Heart right ventricle (tissue), 16 donors: ENCODE data around the gene SLC4A2. TPM values are rescaled to one million over a fixed set of nuclear protein-coding genes. Genes with fewer than 3 reads are reported as not detected.

ENCODE experiments used
- ATAC-seq, 8 donors: fragments of 200-7000 bp; cut with Tn5 transposase; one replicate each; pipeline ENCODE4 v1.9.1; 2020; ENCODE audit warnings: mild to moderate bottlenecking in 8 of 8, moderate library complexity in 8 of 8, moderate number of reproducible peaks in 1 of 8
- DNase-seq, 2 donors: peaks; one replicate each; pipeline ENCODE4 v3.0.0-alpha.2; 2020
- H3K27ac ChIP-seq, 10 donors: fragments of 200-600 bp; sonication (generic) in 2 of 10; one replicate each; pipeline versions ENCODE4 v1.5.0 to v1.8.0; 2020 to 2022; ENCODE audit warnings: mild to moderate bottlenecking in 3 of 10
- H3K27me3 ChIP-seq, 7 donors: fragments of 200-600 bp; one replicate each; pipeline ENCODE4 v1.8.0; 2021 to 2022; ENCODE audit warnings: mild to moderate bottlenecking in 2 of 7
- H3K36me3 ChIP-seq, 9 donors: fragments of 200-600 bp; sonication (generic) in 1 of 9; one replicate each; pipeline versions ENCODE4 v1.5.0 to v1.8.0; 2020 to 2022; ENCODE audit warnings: mild to moderate bottlenecking in 2 of 9
- H3K4me1 ChIP-seq, 9 donors: fragments of 200-600 bp; sonication (generic) in 1 of 9; one replicate each; pipeline versions ENCODE4 v1.5.0 to v1.8.0; 2020 to 2022; ENCODE audit warnings: mild to moderate bottlenecking in 4 of 9
- H3K4me3 ChIP-seq, 10 donors: fragments of 200-600 bp; sonication (generic) in 2 of 10; one replicate each; pipeline versions ENCODE4 v1.5.0 to v1.8.0; 2020 to 2022; ENCODE audit warnings: mild to moderate bottlenecking in 7 of 10, moderate library complexity in 2 of 10
- H3K9me3 ChIP-seq, 11 donors: fragments of 200-600 bp in 10 of 11; sonication (generic) in 2 of 11; one replicate each; pipeline versions ENCODE4 v1.5.0 to v1.8.0; 2013 to 2022; ENCODE audit warnings: mild to moderate bottlenecking in 2 of 11, control low read depth in 1 of 11, moderate library complexity in 1 of 11
- WGBS, 2 donors: extraction: QIAGEN DNeasy Blood & Tissue Kit; methylation state at CpG; one replicate each; pipeline ENCODE4 v1.1.7; 2013; ENCODE audit warnings: inconsistent platforms in 1 of 2; 5-methylcytosine and 5-hydroxymethylcytosine counted together
- intact Hi-C, 10 donors: fragments of 100-400 bp; cut with DNase I; formaldehyde crosslinking; loops; one replicate each; pipeline versions ENCODE4 v1.11.1 to v1.14.2; 2022
- polyA plus RNA-seq, 2 donors: library from polyadenylated mRNA; stranded (reverse); fragments of 200-250 nt; gene quantifications; one replicate each; pipeline ENCODE4 v1.2.3, GENCODE V29; 2013
- total RNA-seq, 10 donors: library from RNA; stranded (reverse); fragmentation: NEBNext Ultra II Directional in 3 of 10; extraction: Animal tissue kit (Norgen Biotek cat#: 25700) in 3 of 10; gene quantifications; one replicate each; pipeline versions ENCODE4 v1.2.1 to v1.2.4, GENCODE V29; 2021 to 2023
- TF ChIP-seq, protein P1 (sequence below), 9 donors: fragments of 200-600 bp; sonication (generic) in 2 of 9; IDR thresholded peaks; one replicate each; pipeline versions ENCODE4 v1.5.0 to v1.8.0; 2021 to 2022; ENCODE audit warnings: antibody characterized with exemption in 9 of 9, mild to moderate bottlenecking in 5 of 9, moderate library complexity in 1 of 9
- donor health status: Arrhythmogenic right ventricular cardiomyopathy.
- donor health status: ischemic (EF 13 %, LVEDD 7.1; RV severe dilation, severe dysfunction).
- donor health status: healthy with polysubstance abuse.
- donor health status: DM: no; HTN: yes; CAD: no.
- donor health status: DM: no; HTN: no; CAD: no.
- donor health status: ischemic (EF 25% LVEDD 6.9; RV normal size, moderate dysfunction).
- donor health status: ischemic (EF 25% LVEDD 5.7; RV mildly dilated, moderate dysfunction).
- donor health status: healthy.
- donor health status: DM: yes; HTN: yes; CAD: no.
- donor health status: Ischemic cardiomyopathy.
- donor health status: ischemic (EF 35%, LVEDD 5.7; RV mildly dilated, moderate dysfunction).
- donor health status: nonischemic (EF 11% LVEDD 7.7; RV severe dilation, severe dysfunction).
- donor health status: DM: yes; HTN: yes; CAD: no.
- donor health status: PGD.
- donor health status: ischemic (EF 29% LVEDD 5.4; RV normal size, mild dysfunction).
- donor health status: nonischemic (EF 23%, LVEDD 6.1; RV moderate dilation, normal function).

The SLC4A2 gene
- total and polyA plus RNA-seq, 12 donors: 36.0 to 109 (median 54.6) TPM

GRCh38 chr7:151065516-151065915, 6.1 kb downstream of the SLC4A2 start:
- DNase-seq: no peak
- no peaks in the 10 kb centered on the region for H3K9me3 ChIP-seq
- H3K4me3 ChIP-seq: no peak overlapping the region
- H3K36me3 ChIP-seq: peaks cover 0 to 74% (median 43%) of the 10 kb centered on the region in 9 donors
- H3K27ac ChIP-seq: no peak overlapping the region
- H3K27me3 ChIP-seq: no peaks in the 10 kb centered on the region
- 75% methylated on average over 14 of the region's 14 CpGs for WGBS, 2 donors
- TF ChIP-seq, protein P1, sequence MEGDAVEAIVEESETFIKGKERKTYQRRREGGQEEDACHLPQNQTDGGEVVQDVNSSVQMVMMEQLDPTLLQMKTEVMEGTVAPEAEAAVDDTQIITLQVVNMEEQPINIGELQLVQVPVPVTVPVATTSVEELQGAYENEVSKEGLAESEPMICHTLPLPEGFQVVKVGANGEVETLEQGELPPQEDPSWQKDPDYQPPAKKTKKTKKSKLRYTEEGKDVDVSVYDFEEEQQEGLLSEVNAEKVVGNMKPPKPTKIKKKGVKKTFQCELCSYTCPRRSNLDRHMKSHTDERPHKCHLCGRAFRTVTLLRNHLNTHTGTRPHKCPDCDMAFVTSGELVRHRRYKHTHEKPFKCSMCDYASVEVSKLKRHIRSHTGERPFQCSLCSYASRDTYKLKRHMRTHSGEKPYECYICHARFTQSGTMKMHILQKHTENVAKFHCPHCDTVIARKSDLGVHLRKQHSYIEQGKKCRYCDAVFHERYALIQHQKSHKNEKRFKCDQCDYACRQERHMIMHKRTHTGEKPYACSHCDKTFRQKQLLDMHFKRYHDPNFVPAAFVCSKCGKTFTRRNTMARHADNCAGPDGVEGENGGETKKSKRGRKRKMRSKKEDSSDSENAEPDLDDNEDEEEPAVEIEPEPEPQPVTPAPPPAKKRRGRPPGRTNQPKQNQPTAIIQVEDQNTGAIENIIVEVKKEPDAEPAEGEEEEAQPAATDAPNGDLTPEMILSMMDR (IDR thresholded peaks at IDR 0.05): no peak
- H3K4me1 ChIP-seq: peaks cover 20 to 41% (median 32%) of the 10 kb centered on the region in 9 donors
- intact Hi-C loops: no loop called here
- no peak for ATAC-seq

- Histone ChIP-seq H3K4me1 (peaks cover 11 to 32% (median 23%) of the 10 kb centered on the region in 9 donors), H3K9me3 (no peaks in the 10 kb centered on the region), H3K27ac (no peak overlapping the region), H3K27me3 (no peaks in the 10 kb centered on the region), H3K4me3 (no peak overlapping the region), H3K36me3 (peaks cover 0 to 83% (median 48%) of the 10 kb centered on the region in 9 donors)
- WGBS, 2 donors: 94% methylated on average over 37 to 39 of the region's 39 CpGs
- ATAC-seq (no peak), DNase-seq (no peak)
- TF ChIP-seq, protein P1 (IDR thresholded peaks at IDR 0.05): no peak
- intact Hi-C loops: no loop called here
Observed at GRCh38 chr7:151066273-151066974, 7.0 kb downstream of the SLC4A2 start.

- DNase-seq: no peak
- ATAC-seq: no peak
- 86% methylated on average over 12 of the region's 12 CpGs for WGBS, 2 donors
- intact Hi-C loops: no loop called here
- Histone ChIP-seq H3K4me3 (no peak overlapping the region), H3K27me3 (no peaks in the 10 kb centered on the region), H3K27ac (no peak overlapping the region), H3K9me3 (no peaks in the 10 kb centered on the region), H3K36me3 (peaks cover 0 to 97% (median 55%) of the 10 kb centered on the region in 9 donors), H3K4me1 (peaks cover 0 to 14% (median 5%) of the 10 kb centered on the region in 9 donors)
- TF ChIP-seq, protein P1 (IDR thresholded peaks at IDR 0.05): no peak
Observed at GRCh38 chr7:151068069-151068773, 8.8 kb downstream of the SLC4A2 start.

- no peaks in the 10 kb centered on the region for H3K27me3 ChIP-seq
- H3K4me3 ChIP-seq: no peak overlapping the region
- peaks cover 0 to 5% (median 0%) of the 10 kb centered on the region in 9 donors for H3K4me1 ChIP-seq
- intact Hi-C loops: no loop called here
- ATAC-seq: no peak
- no peaks in the 10 kb centered on the region for H3K9me3 ChIP-seq
- WGBS, 2 donors: 85 to 90% methylated on average over 17 of the region's 17 CpGs
- peaks cover 0 to 100% (median 59%) of the 10 kb centered on the region in 9 donors for H3K36me3 ChIP-seq
- TF ChIP-seq, protein P1 (IDR thresholded peaks at IDR 0.05): no peak
- no peak for DNase-seq
- H3K27ac ChIP-seq: no peak overlapping the region
Observed at GRCh38 chr7:151069841-151070573, 10.6 kb downstream of the SLC4A2 start.
